LoVo (cell line): Measurements from ENCODE around the gene SLC5A10.

Experiments used
- DNase-seq: peaks from one replicate; pipeline ENCODE4 v3.0.0-alpha.2; 2016; ENCODE audit warnings: low spot score

The SLC5A10 gene

GRCh38 chr17:18984273-18985114 is 32.5 kb downstream of the SLC5A10 start:
- DNase-seq, result no peak

- no peak for DNase-seq
Observed at GRCh38 chr17:18985475-18985874, 33.5 kb downstream of the SLC5A10 start.

- no peak for DNase-seq
Observed at GRCh38 chr17:18986541-18987229, 34.7 kb downstream of the SLC5A10 start.

GRCh38 chr17:18987230-18987610 is 35.3 kb downstream of the SLC5A10 start:
- DNase-seq, result no peak

- DNase-seq, result no peak
Observed at GRCh38 chr17:18987862-18988545, 36.0 kb downstream of the SLC5A10 start.

GRCh38 chr17:18988546-18989173 is 36.7 kb downstream of the SLC5A10 start:
- DNase-seq, result no peak

GRCh38 chr17:18990331-18990730 is 38.4 kb downstream of the SLC5A10 start:
- no peak for DNase-seq

- no peak for DNase-seq
Observed at GRCh38 chr17:18991531-18992315, 39.8 kb downstream of the SLC5A10 start.

GRCh38 chr17:18992454-18993130 is 40.6 kb downstream of the SLC5A10 start:
- no peak for DNase-seq

GRCh38 chr17:18993905-18994526 is 42.1 kb downstream of the SLC5A10 start:
- no peak for DNase-seq

GRCh38 chr17:18994631-18995030 is 42.7 kb downstream of the SLC5A10 start:
- no peak for DNase-seq

- no peak for DNase-seq
Observed at GRCh38 chr17:18995220-18995619, 43.3 kb downstream of the SLC5A10 start.

- no peak for DNase-seq
Observed at GRCh38 chr17:18996458-18996857, 44.5 kb downstream of the SLC5A10 start.

GRCh38 chr17:18997650-18998196 is 45.8 kb downstream of the SLC5A10 start:
- no peak for DNase-seq

- no peak for DNase-seq
Observed at GRCh38 chr17:18999394-18999793, 47.4 kb downstream of the SLC5A10 start.

GRCh38 chr17:18999911-19000310 is 47.9 kb downstream of the SLC5A10 start:
- no peak for DNase-seq

GRCh38 chr17:19000531-19001325 is 48.8 kb downstream of the SLC5A10 start:
- no peak for DNase-seq

- DNase-seq, result no peak
Observed at GRCh38 chr17:19001907-19002590, 50.1 kb downstream of the SLC5A10 start.
